HEK293 (cell line): ENCODE data around the gene KANK2.
A peak's percentile ranks its signal among the peaks of the same experiment; 100 is the strongest.
"Not testable (repeated sequence)": the region's sequence is repeated elsewhere in the genome, so short reads cannot be mapped to it uniquely, and the experiment has no call there.

Experiments used
- CTCF ChIA-PET: fragments of 350-600 bp; formaldehyde crosslinking; extraction: SDS; loops from one replicate; lab custom pipeline; 2021; ENCODE audit warnings: antibody characterized with exemption; lab: Yijun Ruan, JAX
- POLR2A ChIA-PET: fragments of 300-600 bp; formaldehyde crosslinking; extraction: SDS; loops from one replicate; lab custom pipeline; 2020; ENCODE audit warnings: antibody characterized with exemption, inconsistent platforms; lab: Yijun Ruan, JAX
- H3K27ac ChIP-seq: fragments of 200-500 bp; sonication (Bioruptor generic); 2 replicates; pipeline ENCODE4 v1.5.1; 2014; ENCODE audit warnings: low read depth, low read length, control low read depth, inconsistent platforms; ENCODE audit errors: extremely low read depth
- H3K36me3 ChIP-seq, 2 experiments: fragments of 200-500 bp in 1 of 2; sonication (Bioruptor generic) in 1 of 2; 1 replicate in 1 of 2; 2 replicates in 1 of 2; pipeline ENCODE4 v1.5.1; 2014 to 2017; ENCODE audit warnings: inconsistent platforms in 2 of 2, low read length in 2 of 2; ENCODE audit not compliant: control insufficient read depth in 2 of 2, insufficient read depth in 1 of 2
- H3K4me1 ChIP-seq: fragments of 200-500 bp; sonication (Bioruptor generic); 2 replicates; pipeline ENCODE4 v1.5.1; 2014; ENCODE audit warnings: mild to moderate bottlenecking, low read length, inconsistent platforms; ENCODE audit not compliant: control insufficient read depth, insufficient read depth
- H3K4me3 ChIP-seq: 2 replicates; pipeline ENCODE4 v1.5.1; 2011; ENCODE audit warnings: low read depth, mild to moderate bottlenecking, control low read depth, low read length, moderate library complexity
- H3K9me3 ChIP-seq: fragments of 200-500 bp; sonication (Bioruptor generic); 2 replicates; pipeline ENCODE4 v1.5.1; 2014; ENCODE audit warnings: low read depth, low read length, inconsistent platforms; ENCODE audit not compliant: control insufficient read depth, insufficient read depth
- EGR2 ChIP-seq: fragments of 450-650 bp; formaldehyde crosslinking; IDR thresholded peaks from 2 replicates; pipeline ENCODE4 v1.5.1; 2016; ENCODE audit warnings: low read depth, missing biosample characterization, missing genetic modification characterization
- HOXD13 ChIP-seq: sonication (generic); formaldehyde crosslinking; IDR thresholded peaks from 2 replicates; pipeline ENCODE4 v1.8.0; 2022; ENCODE audit warnings: missing genetic modification reagents, borderline replicate concordance
- KLF9 ChIP-seq: fragments of 450-650 bp; formaldehyde crosslinking; IDR thresholded peaks from 2 replicates; pipeline ENCODE4 v1.5.1; 2016; ENCODE audit warnings: missing biosample characterization, missing genetic modification characterization, low read depth
- SP3 ChIP-seq: fragments of 450-650 bp; formaldehyde crosslinking; IDR thresholded peaks from 2 replicates; pipeline ENCODE4 v1.5.1; 2016; ENCODE audit warnings: missing biosample characterization, missing genetic modification characterization
- ZFP69B ChIP-seq: fragments of 450-650 bp; formaldehyde crosslinking; IDR thresholded peaks from 2 replicates; pipeline ENCODE4 v1.5.1; 2016; ENCODE audit warnings: missing biosample characterization, missing genetic modification characterization
- ZNF121 ChIP-seq: fragments of 450-650 bp; formaldehyde crosslinking; IDR thresholded peaks from 2 replicates; pipeline ENCODE4 v1.5.1; 2016; ENCODE audit warnings: missing biosample characterization, missing genetic modification characterization
- ZNF202 ChIP-seq: fragments of 450-650 bp; formaldehyde crosslinking; IDR thresholded peaks from 2 replicates; pipeline ENCODE4 v1.5.1; 2016; ENCODE audit warnings: missing biosample characterization, missing genetic modification characterization, borderline replicate concordance
- ZNF221 ChIP-seq: fragments of 450-650 bp; formaldehyde crosslinking; IDR thresholded peaks from 2 replicates; pipeline ENCODE4 v1.5.1; 2017; ENCODE audit warnings: missing biosample characterization, missing genetic modification characterization, borderline replicate concordance
- ZNF501 ChIP-seq: fragments of 450-650 bp; formaldehyde crosslinking; IDR thresholded peaks from 2 replicates; pipeline ENCODE4 v1.5.1; 2016; ENCODE audit warnings: missing biosample characterization, missing genetic modification characterization
- ZNF514 ChIP-seq: fragments of 450-650 bp; formaldehyde crosslinking; IDR thresholded peaks from 2 replicates; pipeline ENCODE4 v1.5.1; 2016; ENCODE audit warnings: missing biosample characterization, missing genetic modification characterization
- ZNF518A ChIP-seq: fragments of 450-650 bp; formaldehyde crosslinking; conservative IDR thresholded peaks from 2 replicates; pipeline ENCODE4 v1.5.1; 2016; ENCODE audit warnings: low read depth, missing biosample characterization, missing genetic modification characterization
- ZNF596 ChIP-seq: fragments of 450-650 bp; IDR thresholded peaks from 2 replicates; pipeline ENCODE4 v1.5.0; 2018; ENCODE audit warnings: missing biosample characterization, mild to moderate bottlenecking, missing genetic modification characterization, moderate library complexity
- ZNF664 ChIP-seq: fragments of 450-650 bp; formaldehyde crosslinking; IDR thresholded peaks from 2 replicates; pipeline ENCODE4 v1.5.1; 2016; ENCODE audit warnings: missing biosample characterization, missing genetic modification characterization
- ZNF76 ChIP-seq: fragments of 450-650 bp; formaldehyde crosslinking; IDR thresholded peaks from 2 replicates; pipeline ENCODE4; 2016; ENCODE audit warnings: low read depth, missing biosample characterization, missing genetic modification characterization, borderline replicate concordance
- ZNF776 ChIP-seq: fragments of 450-650 bp; formaldehyde crosslinking; IDR thresholded peaks from 2 replicates; pipeline ENCODE4 v1.5.0; 2017; ENCODE audit warnings: missing biosample characterization, missing genetic modification characterization, borderline replicate concordance
- ZSCAN16 ChIP-seq: fragments of 450-650 bp; formaldehyde crosslinking; IDR thresholded peaks from 2 replicates; pipeline ENCODE4 v1.5.1; 2016; ENCODE audit warnings: missing biosample characterization, missing genetic modification characterization

KANK2 gene

GRCh38 chr19:11124157-11124556 lies 73.2 kb downstream of the KANK2 start:
- CTCF ChIA-PET: interaction anchor here (0.8 to 1.2 kb wide), 2 partner anchors 83 to 185 kb away, joined by 4 to 5 read pairs; no protein-coding TSS in a partner anchor
- H3K4me1 ChIP-seq, H3K4me3 ChIP-seq, H3K27ac ChIP-seq, H3K9me3 ChIP-seq, POLR2A ChIA-PET: not testable (repeated sequence)
- peak; percentile 94 for TF ChIP-seq ZNF121 (tag by site-specific recombination)
- peaks cover 20 to 83% of the 10 kb centered on the region in 2 experiments for H3K36me3 ChIP-seq

GRCh38 chr19:11123114-11123513 lies 74.2 kb downstream of the KANK2 start:
- no peak for TF ChIP-seq ZNF202 (tag by site-specific recombination)
- no peak for TF ChIP-seq ZNF664 (tag by site-specific recombination)
- TF ChIP-seq ZNF514: no peak
- TF ChIP-seq ZFP69B (tag by site-specific recombination): no peak
- no peak for TF ChIP-seq ZNF221 (tag by site-specific recombination)
- TF ChIP-seq ZNF776 (tag by site-specific recombination): no peak
- TF ChIP-seq ZNF596: no peak
- no peak for TF ChIP-seq ZNF76 (tag by site-specific recombination)
- TF ChIP-seq ZNF518A: no peak
- TF ChIP-seq KLF9: no peak
- no peak for TF ChIP-seq SP3 (tag by site-specific recombination)
- no peak for TF ChIP-seq EGR2 (tag by site-specific recombination)
- TF ChIP-seq ZNF501 (tag by site-specific recombination): no peak
- no peak for TF ChIP-seq ZSCAN16 (tag by site-specific recombination)
- no peak for TF ChIP-seq HOXD13 (CRISPR knock-in tag)
- ChIA-PET CTCF (interaction anchor here (1.1 kb wide), 1 partner anchor 87 kb away, joined by 3 read pairs; no protein-coding TSS in a partner anchor), POLR2A (no interaction called here)
- Histone ChIP-seq H3K4me3 (no peak overlapping the region), H3K9me3 (no peaks in the 10 kb centered on the region), H3K4me1 (no peaks in the 10 kb centered on the region), H3K36me3 (peaks cover 19 to 81% of the 10 kb centered on the region in 2 experiments), H3K27ac (no peak overlapping the region)

- H3K9me3 ChIP-seq, H3K4me3 ChIP-seq, H3K27ac ChIP-seq, POLR2A ChIA-PET, H3K4me1 ChIP-seq: not testable (repeated sequence)
- H3K36me3 ChIP-seq: peaks cover 14 to 82% of the 10 kb centered on the region in 2 experiments
- CTCF ChIA-PET: interaction anchor here (0.6 to 2.5 kb wide), 5 partner anchors 8 to 363 kb away, joined by 3 to 10 read pairs (median 5); no protein-coding TSS in a partner anchor
These were observed 75.4 kb downstream of the KANK2 start for GRCh38 chr19:11121963-11122362.
